Right lung (tissue), 5 donors: Measurements from ENCODE around the gene OR4E1. TPM values are rescaled to one million over a fixed set of nuclear protein-coding genes. Genes with fewer than 3 reads are reported as not detected.
"Not testable (repeated sequence)": the region's sequence is repeated elsewhere in the genome, so short reads cannot be mapped to it uniquely, and the experiment has no call there.

ENCODE experiments used
- DNase-seq, 2 donors: peaks; one replicate each; pipeline ENCODE4 v3.0.0-alpha.2; 2013
- polyA plus RNA-seq, 5 donors: library from polyadenylated mRNA; unstranded; fragments of 120-200 nt; gene quantifications; one replicate each; pipeline versions ENCODE4 v1.2.1 to v1.2.3, GENCODE V29; 2013; ENCODE audit warnings: inconsistent platforms in 1 of 5, low replicate concordance in 1 of 5; ENCODE audit not compliant: insufficient read length in 5 of 5, insufficient read depth in 1 of 5

Gene OR4E1
- polyA plus RNA-seq, 5 donors = 0.05 to 0.06 TPM; not detected in 3

DNA sequence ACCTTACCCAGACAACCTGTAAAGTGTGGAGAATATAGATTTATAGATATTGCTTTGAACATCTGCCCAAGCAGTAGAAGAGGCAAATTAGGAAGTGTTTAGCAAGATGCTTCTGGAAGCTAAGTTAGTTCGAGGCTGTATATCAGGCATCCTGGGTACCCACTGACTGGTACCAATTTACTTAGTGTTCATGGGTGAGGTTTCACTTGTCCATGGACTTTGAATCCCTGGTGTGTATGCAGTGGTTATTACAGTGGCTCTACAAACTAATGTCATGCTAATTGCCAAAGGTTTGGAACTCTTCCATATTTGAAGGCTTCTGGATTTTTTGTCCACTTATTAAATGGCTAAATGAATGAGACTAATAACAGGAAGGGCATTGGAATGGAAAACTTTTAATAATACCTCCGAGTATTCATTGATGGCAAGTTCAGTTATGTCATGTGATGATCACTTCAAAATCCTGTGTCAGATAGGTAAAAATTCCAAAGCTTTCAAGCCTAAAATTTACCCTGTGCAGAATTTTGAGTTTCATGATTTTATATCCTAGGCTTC lies 20.2 kb downstream of the OR4E1 start, which contains the start of gene OR4E2:
Gene OR4E2 (plus strand): TSS at position 505 of the 555 bp plus-strand sequence. CDS start 11,248 bp downstream, outside the sequence.
- no peak for DNase-seq

DNA sequence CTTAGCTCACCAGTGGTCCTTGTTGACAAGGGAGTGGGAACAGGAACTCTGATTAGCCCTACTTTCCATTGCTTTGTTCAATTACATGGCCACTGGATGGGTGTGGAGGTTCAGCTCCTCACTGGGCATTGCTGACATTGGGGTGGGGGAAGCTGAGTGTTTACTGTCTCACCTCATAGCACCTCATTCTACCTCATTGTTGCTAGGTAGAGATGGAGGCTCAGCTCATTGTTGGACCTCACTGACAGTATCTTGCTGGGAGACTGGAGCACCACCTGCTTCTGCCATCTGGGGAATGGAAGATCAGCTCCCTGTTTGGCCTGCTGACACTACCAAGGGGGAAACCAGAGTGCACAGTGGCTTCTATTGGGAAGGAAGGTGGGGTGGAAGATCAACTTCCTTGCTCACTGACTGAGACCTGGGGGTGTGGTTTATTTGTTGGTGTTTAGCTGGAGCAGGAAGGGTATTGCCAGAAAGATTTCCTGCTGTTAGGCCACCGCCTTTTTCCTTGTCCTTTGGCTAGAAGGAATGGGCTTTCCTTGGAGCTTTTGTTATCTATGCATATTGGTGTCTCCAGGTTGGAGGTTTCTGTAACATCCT lies 21.3 kb downstream of the OR4E1 start:
- no peak for DNase-seq

DNA sequence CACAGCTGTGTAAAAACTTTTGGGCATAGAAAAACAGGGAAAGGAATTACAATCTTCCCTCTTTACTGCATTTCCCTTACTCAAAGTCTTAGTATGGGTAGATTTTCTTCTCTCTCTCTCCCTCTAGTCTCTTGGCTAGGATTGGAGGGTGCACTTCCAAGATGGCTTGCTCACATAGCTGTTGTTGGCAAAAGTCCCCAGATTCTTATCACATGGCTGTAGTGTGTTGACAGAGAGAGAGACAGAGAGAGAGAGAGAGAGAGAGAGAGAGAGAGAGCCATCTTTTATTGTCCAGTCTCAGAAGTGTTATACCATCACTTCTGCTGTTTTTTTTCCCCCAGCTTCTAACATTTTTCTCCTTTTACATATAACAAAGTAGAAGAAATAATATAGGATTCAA lies 26.2 kb downstream of the OR4E1 start:
- DNase-seq = no peak

DNA sequence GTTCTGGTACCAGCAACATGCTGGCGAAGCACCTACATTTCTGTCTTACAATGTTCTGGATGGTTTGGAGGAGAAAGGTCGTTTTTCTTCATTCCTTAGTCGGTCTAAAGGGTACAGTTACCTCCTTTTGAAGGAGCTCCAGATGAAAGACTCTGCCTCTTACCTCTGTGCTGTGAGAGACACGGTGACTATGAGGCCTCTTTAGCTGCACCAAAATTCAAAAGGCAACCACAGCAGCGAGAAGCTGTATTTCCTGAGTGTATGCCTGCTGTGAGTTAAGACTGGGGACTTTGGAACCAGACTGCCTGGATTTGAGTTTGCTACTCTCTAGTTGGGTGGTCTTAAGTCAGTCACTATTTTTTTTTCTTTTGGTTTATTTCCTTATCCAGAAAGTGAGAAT lies 30.2 kb downstream of the OR4E1 start:
- DNase-seq = no peak

DNA sequence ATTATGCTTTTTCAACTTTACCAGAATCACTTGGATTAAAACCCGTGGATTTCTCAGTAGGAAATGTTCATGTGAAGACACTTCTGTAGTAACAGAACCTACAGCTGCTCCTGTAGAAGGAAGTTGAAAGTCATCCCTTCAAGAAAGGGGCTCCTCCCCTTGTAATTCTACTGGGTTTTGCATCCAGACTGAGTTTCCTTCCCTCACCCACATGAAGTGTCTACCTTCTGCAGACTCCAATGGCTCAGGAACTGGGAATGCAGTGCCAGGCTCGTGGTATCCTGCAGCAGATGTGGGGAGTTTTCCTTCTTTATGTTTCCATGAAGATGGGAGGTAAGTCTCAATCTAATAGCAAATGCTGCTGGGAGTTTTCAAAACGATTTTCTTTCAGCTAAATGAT lies 30.9 kb downstream of the OR4E1 start:
- DNase-seq = no peak

DNA sequence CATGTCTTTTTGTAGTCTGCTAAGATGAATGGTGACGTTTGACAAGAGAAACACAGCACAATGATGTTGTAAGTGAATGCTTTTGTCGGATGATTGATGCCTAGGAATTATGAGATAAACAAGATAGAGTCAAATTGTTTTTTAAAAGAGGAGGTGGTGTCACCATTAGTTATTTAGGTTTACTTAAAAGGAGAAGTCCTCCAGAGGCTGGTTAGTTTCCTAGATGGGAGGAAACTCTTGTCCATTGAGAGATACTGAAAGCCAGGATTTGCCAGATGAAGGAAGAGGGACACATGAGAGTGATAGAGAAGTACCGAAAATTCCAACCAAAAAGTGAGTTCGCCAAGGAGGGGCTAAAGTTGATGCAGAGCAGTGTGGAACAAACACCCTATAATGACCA lies 38.8 kb downstream of the OR4E1 start, which contains the start of gene OR10G2:
Gene OR10G2 (minus strand): TSS at position 101 of the 400 bp plus-strand sequence. CDS start 98 bp downstream, at position 3.
- DNase-seq = no peak

DNA sequence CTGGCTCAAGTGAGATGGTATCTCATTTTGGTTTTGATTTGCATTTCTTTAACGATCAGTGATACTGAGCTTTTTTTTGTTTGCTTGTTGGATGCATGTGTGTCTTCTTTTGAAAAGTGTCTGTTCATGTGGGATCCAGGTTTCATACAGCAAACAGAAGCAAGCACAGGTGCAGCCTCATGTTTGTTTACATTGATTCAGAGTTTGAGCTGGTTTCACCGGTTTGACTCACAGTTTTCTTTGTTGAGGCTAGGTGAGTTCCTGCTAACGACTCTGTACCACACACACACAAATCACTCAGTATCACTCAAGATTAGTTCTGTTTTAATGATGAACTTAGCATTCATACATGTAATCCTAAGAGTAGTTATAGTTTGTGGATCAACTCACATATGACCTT lies 42.5 kb downstream of the OR4E1 start:
- DNase-seq = no peak

DNA sequence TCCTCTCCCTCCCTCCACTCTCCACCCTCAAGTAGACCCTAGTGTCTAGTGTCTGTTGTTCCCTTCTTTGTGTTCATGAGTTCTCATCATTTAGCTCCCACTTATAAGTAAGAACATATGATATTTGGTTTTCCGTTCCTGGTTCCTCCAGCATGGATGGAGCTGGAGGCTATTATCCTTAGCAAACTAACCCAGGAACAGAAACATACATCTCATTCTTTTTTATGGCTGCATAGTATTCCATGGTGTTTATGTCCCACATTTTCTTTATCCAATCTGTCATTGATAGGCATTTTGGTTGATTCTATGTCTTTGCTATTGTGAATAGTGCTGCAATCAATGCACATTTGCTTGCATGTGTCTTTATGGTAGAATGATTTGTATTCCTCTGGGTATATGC lies 43.1 kb downstream of the OR4E1 start:
- DNase-seq = not testable (repeated sequence)

DNA sequence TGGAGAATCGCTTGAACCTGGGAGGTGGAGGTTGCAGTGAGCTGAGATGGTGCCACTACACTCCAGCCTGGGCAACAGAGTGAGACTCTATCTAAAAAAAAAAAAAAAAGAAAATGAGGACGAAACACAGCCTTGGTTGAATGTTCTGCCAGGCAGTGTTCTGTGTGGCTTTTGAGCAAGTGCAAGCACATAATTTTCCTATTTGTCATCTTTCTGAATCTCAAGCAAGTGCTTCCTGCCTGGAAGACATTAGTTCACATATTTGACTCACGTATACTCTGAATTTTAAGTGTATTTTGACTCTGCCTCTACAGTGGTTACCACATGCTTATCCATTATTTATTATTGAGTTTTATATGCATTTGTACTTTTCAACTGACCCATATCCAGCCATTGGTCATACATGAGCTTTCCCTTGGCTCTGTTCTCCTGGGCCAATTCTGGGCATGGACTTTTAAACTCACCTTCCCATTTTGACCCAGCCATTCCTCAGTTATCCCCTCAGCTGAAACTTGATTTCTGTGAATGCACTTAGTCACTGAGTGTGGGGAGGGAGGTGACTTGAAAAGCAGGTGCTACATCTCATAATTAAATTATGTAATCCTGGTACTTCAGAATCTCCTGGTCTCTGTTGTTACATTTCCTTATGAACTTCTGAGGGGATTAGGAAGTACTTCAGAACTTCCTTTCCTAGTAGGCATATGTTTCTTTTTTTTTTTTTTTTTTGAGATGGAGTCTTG lies 47.0 kb downstream of the OR4E1 start:
- no peak for DNase-seq

Other genes starting within 250 kb of the OR4E1 start
- 10 to 100 TPM; 63.5 to 85.8 (median 70.2) TPM for gene CHD8, start 217.7 kb downstream of the OR4E1 start, polyA plus RNA-seq
- 10 to 100 TPM; 36.0 to 53.8 (median 47.9) TPM for gene RAB2B, start 196.9 kb downstream of the OR4E1 start, polyA plus RNA-seq
- 10 to 100 TPM; 51.3 to 69.4 (median 61.6) TPM for gene TOX4, start 196.6 kb downstream of the OR4E1 start, polyA plus RNA-seq
- gene METTL3, start 162.5 kb downstream of the OR4E1 start, polyA plus RNA-seq = 100 to 1,000 TPM in 2 of 5 donors, 10 to 100 TPM in 3; 77.3 to 111 (median 99.8) TPM
- 10 to 100 TPM; 29.4 to 44.6 (median 33.1) TPM for gene SALL2, start 147.5 kb downstream of the OR4E1 start, polyA plus RNA-seq
- under 1 TPM in 4 of 5 donors, not detected in 1; 0.06 to 0.18 (median 0.10) TPM for gene OR10G3, start 93.7 kb downstream of the OR4E1 start, polyA plus RNA-seq
- not detected for gene OR10G2, start 38.9 kb downstream of the OR4E1 start, polyA plus RNA-seq
- gene OR4E2, start 20.0 kb downstream of the OR4E1 start, polyA plus RNA-seq = under 1 TPM in 1 of 5 donors, not detected in 4; 0.05 TPM